ENCODE measurements around the gene KLF11. TPM values are rescaled to one million over a fixed set of nuclear protein-coding genes. Genes with fewer than 3 reads are reported as not detected.
A peak's percentile ranks its signal among the peaks of the same experiment; 100 is the strongest.

The KLF11 gene
- total and polyA plus RNA-seq, 2 of the 8 experiments (the other 6 are each of a cell fraction or from before 2014, with no cell fraction given) = 6.4 to 10.1 TPM

DNA sequence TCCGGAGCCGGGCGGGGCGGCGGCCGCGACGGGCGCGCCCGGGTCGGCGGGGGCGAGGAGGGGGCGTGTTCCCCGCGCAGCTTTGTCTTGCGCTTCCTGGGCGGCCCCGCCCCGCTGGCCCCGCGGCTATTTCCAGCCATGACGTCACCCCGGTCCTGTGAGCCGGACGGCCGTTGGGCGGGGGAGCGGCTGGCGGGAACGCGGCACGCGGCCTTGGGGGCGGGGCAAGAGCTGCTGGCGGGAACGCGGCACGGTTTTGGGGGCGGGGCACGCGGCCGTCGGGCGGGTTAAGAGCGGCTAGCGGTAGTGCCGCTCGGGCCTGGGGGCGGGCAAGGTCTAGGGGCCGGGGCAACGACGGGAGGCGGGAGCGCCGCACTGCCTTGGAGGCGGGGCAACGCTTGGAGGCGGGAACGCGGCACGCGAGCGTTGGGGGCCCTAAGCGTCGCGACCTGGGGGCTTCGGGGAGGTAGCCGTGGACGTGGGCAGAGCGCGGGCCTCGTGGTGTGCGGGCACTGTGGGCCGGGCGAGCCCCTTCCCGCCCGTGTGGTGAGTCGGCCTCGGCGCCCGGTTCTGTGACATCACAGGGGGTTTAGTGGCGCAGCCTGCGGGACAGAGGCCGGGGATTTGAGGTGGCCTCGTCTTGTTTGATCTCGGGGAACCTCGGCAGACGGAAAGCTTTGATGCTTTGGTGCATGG is 704 bp downstream of the KLF11 start (continued):
- TF ChIP-seq CTCF (IDR thresholded peaks at IDR 0.05; ENCODE audit: control extremely low read depth in 1 of 3, insufficient read depth in 1 of 3, low read depth in 1 of 3, low read length in 3 of 3) = no peak
- TF ChIP-seq KDM1A (IDR thresholded peaks at IDR 0.05; ENCODE audit: borderline replicate concordance, low read length) = no peak
- TF ChIP-seq SIX5 (IDR thresholded peaks at IDR 0.05; ENCODE audit: low read depth, low read length) = no peak
- TF ChIP-seq EP300 (IDR thresholded peaks at IDR 0.05; ENCODE audit: borderline replicate concordance in 1 of 2, low read depth in 2 of 2, low read length in 2 of 2) = no peak
- TF ChIP-seq CTBP2 (IDR thresholded peaks at IDR 0.05; ENCODE audit: borderline replicate concordance, insufficient read depth, insufficient read length, low read length) = no peak
- peak; percentile 71; the same call in 1 of the 2 replicates for TF ChIP-seq EGR1 (IDR thresholded peaks at IDR 0.05; ENCODE audit: borderline replicate concordance, low read depth, low read length)
- no peak for TF ChIP-seq CHD2 (IDR thresholded peaks at IDR 0.05; ENCODE audit: low read length)
- no peak for TF ChIP-seq SP2 (IDR thresholded peaks at IDR 0.05; ENCODE audit: low read length)
- no peak for TF ChIP-seq GTF2F1 (IDR thresholded peaks at IDR 0.05; ENCODE audit: borderline replicate concordance, low read depth, low read length)
- TF ChIP-seq, protein P1, sequence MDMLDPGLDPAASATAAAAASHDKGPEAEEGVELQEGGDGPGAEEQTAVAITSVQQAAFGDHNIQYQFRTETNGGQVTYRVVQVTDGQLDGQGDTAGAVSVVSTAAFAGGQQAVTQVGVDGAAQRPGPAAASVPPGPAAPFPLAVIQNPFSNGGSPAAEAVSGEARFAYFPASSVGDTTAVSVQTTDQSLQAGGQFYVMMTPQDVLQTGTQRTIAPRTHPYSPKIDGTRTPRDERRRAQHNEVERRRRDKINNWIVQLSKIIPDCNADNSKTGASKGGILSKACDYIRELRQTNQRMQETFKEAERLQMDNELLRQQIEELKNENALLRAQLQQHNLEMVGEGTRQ (IDR thresholded peaks at IDR 0.05; ENCODE audit: low read length) = no peak
- TF ChIP-seq ATF3 (IDR thresholded peaks at IDR 0.05; ENCODE audit: insufficient read depth, low read depth, low read length) = no peak
- no peak for TF ChIP-seq ZNF274 (IDR thresholded peaks at IDR 0.05; ENCODE audit: borderline replicate concordance, extremely low read depth, low read length)
- TF ChIP-seq CEBPB (IDR thresholded peaks at IDR 0.05; ENCODE audit: low read depth, low read length) = no peak
- TF ChIP-seq ASH2L (IDR thresholded peaks at IDR 0.05; ENCODE audit: low read length) = no peak
- TF ChIP-seq SAP30 (IDR thresholded peaks at IDR 0.05; ENCODE audit: insufficient read depth, insufficient replicate concordance, low read length) = no peak
- no peak for TF ChIP-seq BRCA1 (IDR thresholded peaks at IDR 0.05; ENCODE audit: low read depth, low read length)
- TF ChIP-seq BACH1 (IDR thresholded peaks at IDR 0.05; ENCODE audit: low read length) = no peak
- TF ChIP-seq TBP (IDR thresholded peaks at IDR 0.05; ENCODE audit: low read depth, low read length) = no peak
- TF ChIP-seq CBX8 (IDR thresholded peaks at IDR 0.05; ENCODE audit: borderline replicate concordance, low read depth, low read length) = no peak
- no peak for TF ChIP-seq POU5F1 (IDR thresholded peaks at IDR 0.05; ENCODE audit: low read depth, low read length)
- TF ChIP-seq PHF8 (conservative IDR thresholded peaks at IDR 0.05; ENCODE audit: low read depth, low read length) = no peak; the same call in 1 of the 2 replicates
